ENCODE results near the gene GCLM.

GRCh38 chr1:93844262-93845045 lies 64.8 kb downstream of the GCLM start:
- TF ChIP-seq CTCF (conservative IDR thresholded peaks at IDR 0.05; ENCODE audit: low read depth, low read length) (peak; percentile 77), EZH2 (IDR thresholded peaks at IDR 0.05; ENCODE audit: borderline replicate concordance, low read depth, low read length, poor library complexity, severe bottlenecking) (no peak)
